Colon (tissue), 2 donors: Measurements from ENCODE around the gene STXBP5.

ENCODE experiments used
- FAIRE-seq: peaks from 2 replicates; lab custom pipeline; 2012; peaks lifted over from hg19 to GRCh38; lab: Jason Lieb, UNC
- donor health status: control.
- donor health status: control.

Gene STXBP5

GRCh38 chr6:147204060-147204785 is at the start of gene STXBP5:
TSS of gene STXBP5 (plus strand) at chr6:147204417. CDS start at chr6:147204533, 116 bp downstream.
- no peak for FAIRE-seq

DNA sequence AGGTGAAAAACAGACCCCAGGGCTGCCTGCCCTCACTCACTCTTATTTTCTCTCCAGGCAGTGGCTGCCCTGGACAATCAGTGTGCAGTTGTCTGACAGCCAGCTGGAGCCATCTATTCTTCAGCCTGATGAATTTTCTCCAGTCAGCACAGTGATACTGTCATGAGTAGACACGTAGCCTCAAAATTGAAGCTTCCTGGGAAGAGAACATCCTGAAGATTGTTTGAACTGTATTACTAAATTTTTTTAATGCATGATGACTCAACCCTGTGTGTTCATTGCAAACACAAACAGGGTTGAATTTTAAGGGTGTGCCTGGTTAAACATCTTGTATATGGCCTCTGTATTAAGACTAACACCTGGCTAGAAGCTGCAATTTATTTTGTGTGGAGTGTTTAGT is 49.8 kb upstream of the STXBP5 start:
- FAIRE-seq, result no peak

GRCh38 chr6:147156218-147156617 is 48.0 kb upstream of the STXBP5 start:
- no peak for FAIRE-seq

DNA sequence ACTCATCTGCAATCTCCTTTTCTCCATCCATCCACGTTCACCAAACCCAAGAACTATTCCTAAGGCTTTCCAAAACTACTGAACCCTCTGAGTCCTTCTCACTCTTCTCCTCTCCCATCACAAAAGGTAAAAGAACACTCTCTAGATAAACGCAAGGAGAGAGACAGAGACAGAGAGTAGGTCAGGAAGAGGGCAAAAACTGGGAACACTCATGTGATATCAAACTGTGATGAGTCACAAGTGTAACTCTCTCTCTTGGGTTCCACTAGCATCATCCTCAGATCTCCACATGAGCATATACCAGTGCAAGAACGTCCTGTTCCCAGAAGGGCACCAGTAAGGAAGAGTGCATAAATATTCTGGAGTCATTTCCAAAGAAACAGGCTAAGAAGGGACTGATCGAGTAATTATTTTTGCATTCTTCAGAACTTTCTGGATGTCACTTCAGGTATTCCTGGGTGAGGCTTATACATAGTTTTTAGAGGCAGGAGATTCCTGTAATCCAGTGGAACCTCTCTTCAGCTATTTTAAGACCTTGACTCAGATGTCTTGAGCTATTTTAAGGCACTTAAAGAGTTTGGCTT is 47.3 kb upstream of the STXBP5 start:
- FAIRE-seq, result no peak

DNA sequence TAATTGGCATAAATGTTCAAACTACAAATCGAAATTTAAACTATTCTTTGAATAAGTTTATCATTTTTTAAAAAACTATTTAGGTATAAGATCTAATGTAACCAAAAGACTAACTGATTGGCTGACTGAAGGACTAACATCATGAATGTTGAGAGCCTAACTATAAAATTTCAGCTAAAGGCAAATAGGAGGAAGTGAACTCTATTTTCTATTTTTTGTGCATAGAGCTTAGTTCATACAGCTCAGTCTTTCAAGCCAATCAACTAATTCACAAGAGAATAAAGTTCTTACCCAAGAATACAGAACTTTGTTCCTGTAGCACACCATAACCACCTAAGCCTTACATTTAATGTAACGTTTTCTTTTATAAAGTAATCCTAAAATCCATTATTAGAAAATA is 46.3 kb upstream of the STXBP5 start:
- peak; percentile 24 for FAIRE-seq

DNA sequence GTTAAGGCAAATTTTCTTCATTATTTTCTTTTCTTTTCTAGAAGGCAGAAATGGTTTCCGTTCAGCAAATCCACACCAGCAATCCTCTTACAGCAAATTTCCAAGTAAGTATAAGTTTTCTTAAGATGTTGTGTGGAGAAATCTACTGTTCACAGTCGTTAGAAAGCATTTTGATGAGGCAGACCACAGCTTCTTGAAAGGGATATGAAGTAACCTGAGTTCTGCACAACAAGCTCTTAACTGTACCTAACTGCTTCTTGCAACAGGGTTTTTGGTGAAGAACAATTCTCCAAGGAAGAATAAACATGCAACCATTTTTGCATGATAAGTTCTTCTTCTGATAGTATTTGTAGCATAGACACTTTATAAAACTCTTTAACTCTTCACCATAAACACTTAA is 45.3 kb upstream of the STXBP5 start:
- no peak for FAIRE-seq

- FAIRE-seq, result no peak
Observed at GRCh38 chr6:147159536-147160374, 44.5 kb upstream of the STXBP5 start.

GRCh38 chr6:147160593-147160992 is 43.6 kb upstream of the STXBP5 start:
- FAIRE-seq, result peak; percentile 31

- no peak for FAIRE-seq
Observed at GRCh38 chr6:147161253-147161973, 42.8 kb upstream of the STXBP5 start.

DNA sequence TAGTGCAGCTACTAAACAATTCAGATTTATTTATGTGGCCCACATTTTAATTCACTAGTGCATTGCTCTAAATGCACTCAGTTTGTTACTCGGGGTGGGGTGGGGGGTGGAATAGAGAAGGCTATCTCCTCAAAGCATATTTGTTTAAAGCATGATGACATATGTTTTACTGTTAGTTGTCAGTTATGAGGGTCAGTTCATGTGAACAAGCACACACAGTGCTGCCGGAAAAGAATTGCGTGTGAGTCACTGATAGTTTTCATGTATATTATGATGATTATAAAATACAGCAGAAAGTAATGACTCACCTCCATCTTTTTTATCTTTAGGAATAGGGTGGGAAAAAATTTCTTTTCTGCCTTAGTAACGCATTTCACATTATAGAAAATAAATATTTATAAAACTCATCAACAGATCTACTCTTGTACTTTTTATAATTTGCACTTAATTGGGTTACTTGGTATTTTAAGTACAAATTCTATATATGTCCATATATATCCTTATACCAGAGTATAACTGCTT is 42.2 kb upstream of the STXBP5 start:
- no peak for FAIRE-seq

DNA sequence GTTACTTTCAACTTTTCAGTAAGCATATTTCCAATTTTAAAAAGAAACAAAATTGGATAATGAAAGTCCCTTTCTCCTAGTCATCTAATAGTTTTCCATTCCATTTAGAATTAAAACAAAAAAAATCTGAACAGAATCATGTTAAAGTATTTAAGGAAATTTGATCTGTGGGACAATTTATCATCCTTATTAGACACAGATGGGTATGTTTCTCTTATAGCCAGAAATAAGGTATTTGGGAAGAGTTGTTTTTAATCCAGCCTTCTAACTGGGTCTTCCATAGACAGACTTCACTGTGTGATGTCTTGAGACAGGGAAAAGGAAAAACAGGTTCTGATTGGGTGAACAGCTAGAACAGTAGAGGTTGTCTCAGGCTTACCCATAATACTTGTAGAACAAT is 39.5 kb upstream of the STXBP5 start:
- no peak for FAIRE-seq

DNA sequence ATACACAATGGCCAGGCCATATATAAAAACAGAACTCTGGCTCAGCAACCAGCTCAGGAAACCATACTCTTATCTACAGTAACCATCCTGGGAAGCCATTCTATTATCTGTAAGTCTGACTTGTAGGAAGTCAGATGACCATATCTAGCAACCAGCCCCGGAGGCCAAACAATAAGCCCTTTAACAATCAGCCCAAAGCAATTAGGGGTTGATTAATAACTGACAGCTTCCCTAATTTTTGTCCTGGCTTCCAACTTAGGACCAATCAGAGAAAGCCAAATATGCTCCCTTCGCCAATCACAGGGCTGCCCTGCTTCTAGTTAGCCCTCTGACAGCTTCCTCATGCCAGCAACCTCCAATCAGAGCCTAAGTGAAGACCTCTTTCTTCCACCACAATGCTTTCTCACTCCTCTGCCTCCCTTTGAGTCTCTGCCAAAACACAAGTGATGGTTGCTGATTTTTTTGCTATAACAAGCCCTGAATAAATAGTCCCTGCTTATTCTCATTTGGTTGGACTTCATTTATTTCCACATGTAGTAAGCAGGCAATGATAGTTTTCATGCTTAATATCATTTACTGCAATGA is 37.8 kb upstream of the STXBP5 start:
- FAIRE-seq, result no peak

DNA sequence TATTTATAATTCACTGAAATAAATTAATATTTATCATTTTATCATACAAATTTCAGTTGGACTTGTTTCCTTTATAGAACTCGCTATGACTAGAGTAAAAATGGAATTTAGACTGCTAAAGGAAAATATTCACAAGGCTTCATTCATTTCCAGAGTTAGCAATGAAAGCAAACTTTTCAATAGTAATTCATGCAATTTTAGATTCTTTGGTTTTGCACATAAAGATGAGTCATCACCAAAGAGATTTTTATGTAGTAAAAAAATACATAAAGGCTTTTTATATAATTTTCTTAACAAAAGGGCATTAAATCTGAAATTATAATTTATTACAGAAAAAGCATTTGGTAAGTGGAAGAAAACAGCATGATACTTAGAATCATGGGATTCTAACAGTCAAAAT is 37.2 kb upstream of the STXBP5 start:
- FAIRE-seq, result peak; percentile 28

- FAIRE-seq, result no peak
Observed at GRCh38 chr6:147167576-147168461, 36.4 kb upstream of the STXBP5 start.

- no peak for FAIRE-seq
Observed at GRCh38 chr6:147169529-147169928, 34.7 kb upstream of the STXBP5 start.

GRCh38 chr6:147170269-147170668 is 33.9 kb upstream of the STXBP5 start:
- FAIRE-seq, result no peak

DNA sequence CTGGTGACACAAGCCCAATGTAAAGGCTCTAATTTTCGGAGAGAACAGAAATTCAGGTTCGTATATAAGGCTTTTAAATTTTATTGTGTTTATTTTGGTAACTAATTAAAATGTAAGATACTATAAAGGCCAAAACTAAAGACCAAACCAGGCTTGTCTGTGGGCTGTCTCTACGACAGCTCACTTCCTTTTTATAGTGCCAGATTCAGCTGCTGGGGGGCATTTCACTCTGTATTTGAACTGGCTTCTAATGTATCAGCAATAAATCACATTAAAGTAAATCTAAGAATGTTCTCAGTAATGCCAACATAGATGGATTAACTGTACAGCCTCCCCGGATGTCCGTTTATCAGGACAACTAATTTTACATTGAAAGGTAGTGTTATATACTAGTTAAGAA is 31.1 kb upstream of the STXBP5 start:
- no peak for FAIRE-seq

GRCh38 chr6:147173675-147174308 is 30.4 kb upstream of the STXBP5 start:
- no peak for FAIRE-seq

- no peak for FAIRE-seq
Observed at GRCh38 chr6:147176795-147177194, 27.4 kb upstream of the STXBP5 start.

GRCh38 chr6:147177286-147177685 is 26.9 kb upstream of the STXBP5 start:
- FAIRE-seq, result no peak
